HG02759 (cell line): ENCODE results near the gene PRPF18.

ENCODE experiments used
- ATAC-seq: cut with Tn5 transposase; IDR thresholded peaks from one replicate; pipeline ENCODE4 v1.9.1; 2021; ENCODE audit warnings: mild to moderate bottlenecking, moderate library complexity; ENCODE audit not compliant: unreplicated experiment

PRPF18 gene

GRCh38 chr10:13604357-13605040 is 17.7 kb downstream of the PRPF18 start:
- no peak for ATAC-seq

- no peak for ATAC-seq
These were observed 21.6 kb downstream of the PRPF18 start for GRCh38 chr10:13608246-13608853.

- no peak for ATAC-seq
These were observed 26.0 kb downstream of the PRPF18 start for GRCh38 chr10:13612654-13613373.

GRCh38 chr10:13613519-13613918 is 26.8 kb downstream of the PRPF18 start:
- ATAC-seq: no peak

DNA sequence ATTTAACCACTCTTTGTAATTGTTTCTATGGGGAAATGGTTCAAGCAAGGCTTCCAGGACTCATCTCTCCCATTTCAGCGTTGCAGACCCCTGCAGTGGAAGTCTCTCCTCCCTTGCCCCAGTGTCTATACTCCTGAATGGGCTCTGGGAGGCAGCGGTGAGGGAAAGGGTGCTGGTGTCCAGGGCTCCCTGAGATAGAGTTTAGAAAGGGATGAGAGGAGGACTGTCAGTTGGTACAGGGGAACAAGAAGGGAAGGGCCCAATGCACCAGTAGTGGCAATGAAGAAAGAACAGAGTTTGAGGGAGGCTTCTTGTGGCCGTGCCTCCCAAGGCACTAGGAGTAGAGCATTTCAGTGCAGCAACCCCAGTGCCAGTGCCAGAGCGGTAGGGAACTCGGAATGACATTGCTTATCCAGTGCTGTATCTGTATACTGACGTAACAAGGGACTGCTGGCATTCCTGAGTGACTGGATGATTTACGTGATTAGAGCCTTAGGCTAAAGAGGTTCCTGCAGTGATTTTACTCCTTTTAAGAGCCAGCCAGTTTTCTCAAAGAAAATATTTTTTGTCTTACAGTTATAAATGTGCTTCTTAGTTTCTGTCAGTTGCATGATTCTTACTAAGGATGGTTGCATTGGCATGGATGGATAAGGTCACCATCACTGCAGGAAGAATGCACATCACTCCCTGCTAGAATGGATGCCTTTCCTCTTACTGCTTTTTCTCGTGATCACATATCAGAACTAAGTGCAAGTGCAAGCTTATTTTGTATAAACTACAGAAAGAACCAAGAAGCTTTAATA is 28.0 kb downstream of the PRPF18 start:
- no peak for ATAC-seq

DNA sequence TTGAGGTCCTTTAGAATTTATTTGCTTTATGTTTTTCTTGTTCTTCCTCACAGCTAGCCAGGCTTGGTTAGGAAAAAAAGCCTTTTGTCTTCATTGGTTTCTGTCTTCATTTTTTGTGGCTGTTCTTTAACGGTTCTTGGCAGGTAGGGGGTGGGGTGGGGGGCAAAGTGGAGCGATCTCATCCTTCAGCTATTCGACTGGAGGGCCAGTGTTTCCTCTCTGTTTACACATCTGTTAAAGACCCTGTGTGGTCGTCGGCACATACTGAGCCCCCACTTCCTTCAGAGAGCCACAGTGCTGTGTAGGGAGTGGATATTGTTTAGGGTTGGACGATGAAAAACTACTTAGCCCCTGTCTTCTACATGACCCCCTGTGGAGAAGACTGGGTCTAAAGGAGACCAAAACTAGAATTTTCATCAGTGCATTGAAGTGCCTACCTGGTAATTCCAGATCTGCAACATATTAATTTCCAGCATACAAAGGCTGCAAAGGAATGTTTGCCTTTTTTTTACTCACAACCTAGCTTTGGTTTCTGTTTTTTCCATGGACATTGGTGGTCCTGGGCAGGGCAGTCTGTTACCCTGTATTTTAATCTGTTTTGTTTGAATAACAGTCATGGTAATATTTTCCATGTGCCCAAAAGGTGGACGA is 29.0 kb downstream of the PRPF18 start:
- no peak for ATAC-seq

- no peak for ATAC-seq
These were observed 30.4 kb downstream of the PRPF18 start for GRCh38 chr10:13617116-13617515.

DNA sequence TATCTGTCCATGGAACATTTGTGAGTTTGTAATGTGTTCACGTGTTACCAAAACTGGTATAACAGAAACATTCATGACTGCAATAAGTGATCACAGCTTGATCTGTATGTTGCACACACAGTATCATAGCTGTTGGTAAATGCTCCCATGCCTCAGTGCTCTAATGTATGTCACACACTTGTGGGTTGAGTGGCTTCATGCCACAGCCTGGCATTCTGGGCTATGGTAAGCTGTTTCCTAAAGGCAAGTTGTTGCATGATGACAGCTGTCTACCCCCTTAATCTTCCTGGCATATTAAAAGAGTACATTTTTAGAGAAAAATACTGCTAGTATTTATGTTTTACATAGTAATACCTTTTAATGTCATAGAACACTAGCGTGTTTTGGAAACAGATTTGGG is 35.2 kb downstream of the PRPF18 start:
- no peak for ATAC-seq

GRCh38 chr10:13624630-13625029 is 37.9 kb downstream of the PRPF18 start:
- no peak for ATAC-seq

DNA sequence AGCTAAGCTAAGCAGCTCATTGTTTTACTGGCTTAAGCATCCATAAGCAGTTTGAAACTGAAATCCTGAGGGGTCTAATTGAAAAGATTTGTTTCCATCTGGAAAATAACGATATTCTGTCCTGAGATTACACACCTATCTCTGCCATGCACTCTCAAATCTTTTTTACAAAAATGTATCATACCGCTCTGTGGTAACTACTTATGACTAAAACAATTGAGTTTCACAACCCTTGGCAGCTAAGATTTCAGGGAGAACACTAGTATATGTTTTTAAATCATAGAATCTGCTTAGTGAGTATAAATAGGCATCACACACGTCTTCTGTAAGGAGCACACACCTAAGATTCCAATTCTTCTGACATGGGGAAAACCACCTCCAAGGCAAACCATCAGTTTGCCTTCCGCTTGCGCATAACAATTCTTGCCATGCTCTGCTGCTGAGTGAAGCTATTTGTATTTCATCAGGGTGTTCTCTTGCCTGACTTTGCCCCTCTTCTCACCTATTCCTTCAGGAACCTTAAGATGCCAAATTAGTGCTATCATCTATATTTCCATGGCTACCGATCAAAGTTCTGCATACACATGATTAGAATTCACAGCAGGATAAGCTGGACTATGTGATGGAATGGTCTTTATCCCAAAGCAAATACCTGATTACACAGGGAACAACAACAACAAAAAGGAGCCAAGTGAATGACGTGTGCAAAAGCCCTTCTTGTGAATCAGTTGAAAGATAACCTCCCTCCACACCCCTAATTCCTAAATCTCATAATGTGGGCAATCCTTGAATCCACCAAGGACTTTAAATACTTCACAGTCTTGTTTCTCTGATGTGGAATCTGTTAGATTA is 40.9 kb downstream of the PRPF18 start:
- ATAC-seq: no peak

- no peak for ATAC-seq
These were observed 41.9 kb downstream of the PRPF18 start for GRCh38 chr10:13628661-13629060.

DNA sequence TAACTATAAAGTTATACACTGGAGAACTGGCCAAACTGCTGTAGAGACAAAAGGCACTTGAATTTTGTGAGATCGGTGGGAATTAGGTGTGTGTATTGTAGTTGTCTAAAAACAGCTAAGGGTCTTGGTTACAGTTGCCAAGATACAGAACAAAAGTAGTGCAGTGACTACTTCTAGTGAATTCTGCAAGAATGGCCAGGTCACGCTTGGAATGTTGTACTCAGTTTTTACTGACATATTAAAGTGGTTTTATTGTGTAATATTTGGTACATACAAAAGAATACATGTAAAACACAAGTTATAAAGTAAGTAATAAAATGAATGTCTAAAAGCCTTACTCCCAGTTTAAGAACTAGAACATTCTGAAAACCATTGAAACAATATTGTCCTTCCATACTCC is 42.4 kb downstream of the PRPF18 start:
- ATAC-seq: no peak

DNA sequence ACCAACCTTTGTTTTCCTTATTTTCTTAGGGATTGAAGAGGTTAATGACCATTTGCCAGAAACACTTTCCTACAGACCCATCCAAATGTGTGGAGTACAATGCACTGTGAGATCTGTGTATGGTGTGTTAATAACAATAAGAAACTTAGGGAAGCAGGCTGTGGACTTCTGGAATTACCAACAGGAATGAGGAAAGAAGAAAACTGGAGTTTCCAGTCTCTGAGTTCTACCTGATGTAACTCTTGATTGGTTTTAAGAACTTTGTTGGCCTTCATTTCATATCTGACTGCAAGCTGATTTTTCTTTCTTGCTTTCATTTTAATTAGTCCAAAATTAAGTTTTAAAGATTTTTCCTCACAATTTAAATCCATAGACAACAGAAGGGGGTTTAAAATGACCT is 43.5 kb downstream of the PRPF18 start:
- ATAC-seq: no peak

DNA sequence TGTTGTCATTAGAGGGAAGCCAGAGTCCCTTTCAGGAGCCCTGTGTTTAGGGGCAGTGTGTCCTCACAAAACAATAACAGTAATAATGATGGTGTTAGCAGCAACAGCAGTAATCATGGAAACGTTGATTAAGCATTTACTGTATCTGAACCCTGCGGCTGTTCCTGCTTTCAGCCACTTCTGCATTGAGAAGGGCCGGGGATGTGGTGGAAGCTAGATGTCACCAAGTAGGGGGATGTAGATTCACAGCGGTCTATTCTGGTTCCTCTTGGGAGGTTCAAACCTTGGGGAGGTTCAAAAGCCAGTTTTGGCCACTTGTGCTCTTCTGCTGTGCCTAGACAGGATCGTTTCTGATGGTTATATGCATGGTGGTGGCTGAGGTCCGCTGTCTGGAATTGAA is 44.8 kb downstream of the PRPF18 start:
- ATAC-seq: no peak

DNA sequence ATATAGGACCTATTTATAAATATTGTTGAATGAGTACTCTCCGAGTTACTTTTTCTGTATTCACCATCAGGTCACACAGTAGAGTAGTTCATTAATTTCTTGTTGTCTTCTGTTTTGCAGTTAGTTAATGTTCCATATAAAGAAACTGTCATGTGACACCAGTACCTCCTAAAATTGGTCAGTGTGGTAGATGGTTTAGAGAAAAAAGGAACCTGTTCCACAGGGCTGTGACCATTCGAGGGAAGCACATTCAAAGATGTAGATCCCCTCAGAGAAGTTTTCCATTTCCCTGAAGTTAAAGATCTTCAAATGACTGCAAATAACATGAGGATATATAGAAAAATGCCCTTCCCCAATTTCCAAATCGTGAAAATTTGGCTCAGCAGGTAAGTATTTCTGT is 45.7 kb downstream of the PRPF18 start:
- ATAC-seq: no peak

DNA sequence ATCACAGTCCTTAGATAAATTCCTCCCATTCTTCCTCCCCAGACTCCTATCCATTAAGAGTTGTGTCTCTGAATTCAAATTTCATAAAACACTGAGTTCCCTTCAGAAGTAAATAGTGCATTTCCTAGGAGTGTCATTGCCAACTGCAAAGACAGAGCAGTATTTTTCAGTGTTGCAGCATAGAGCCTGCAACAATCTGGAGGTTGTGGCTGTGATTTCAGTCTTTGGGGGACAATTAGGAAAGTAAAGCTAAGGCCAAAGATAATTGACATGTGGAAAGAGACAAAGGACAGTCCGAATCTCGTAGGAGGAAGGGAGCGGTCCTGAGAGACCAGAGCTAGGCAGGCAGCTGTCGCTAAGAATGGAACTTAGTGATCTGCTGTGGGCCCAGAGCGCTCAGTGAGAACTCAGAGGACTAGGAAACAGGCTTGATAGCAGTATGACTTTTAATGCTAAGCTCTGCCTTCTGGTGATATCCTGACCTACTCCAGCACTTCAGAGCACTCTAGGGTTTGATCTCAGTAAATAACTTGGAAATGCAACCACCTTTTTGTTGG is 46.2 kb downstream of the PRPF18 start:
- ATAC-seq: no peak

- no peak for ATAC-seq
These were observed 46.9 kb downstream of the PRPF18 start for GRCh38 chr10:13633689-13634088.

DNA sequence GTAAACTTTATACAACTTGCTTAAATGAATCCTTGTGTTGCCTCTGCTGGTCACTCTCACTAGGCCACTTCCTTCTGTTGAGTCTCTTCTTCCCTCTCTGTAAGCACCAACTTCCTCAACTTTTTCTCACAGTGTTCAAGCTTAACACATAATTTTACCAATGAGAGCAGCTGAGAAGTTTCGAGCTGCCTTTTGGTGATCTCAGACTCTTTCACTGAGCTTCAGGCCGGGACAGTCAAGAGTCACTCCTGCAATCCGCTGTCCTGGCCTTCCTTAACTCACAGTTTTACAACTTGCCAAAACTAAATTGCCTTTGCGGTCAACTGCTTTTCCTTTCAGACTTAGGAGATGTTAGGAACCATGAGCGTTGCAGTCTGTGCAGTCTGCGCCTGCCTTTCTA is 47.4 kb downstream of the PRPF18 start:
- ATAC-seq: no peak

GRCh38 chr10:13636776-13637175 is 50.0 kb downstream of the PRPF18 start:
- ATAC-seq: no peak
